Hematopoietic multipotent progenitor cell treated with erythropoietin and hydrocortisone succinate and interleukin-3 and kit ligand, for 17 days (in vitro differentiated cells): ENCODE results near the gene RFX1.
"Not testable (repeated sequence)": the region's sequence is repeated elsewhere in the genome, so short reads cannot be mapped to it uniquely, and the experiment has no call there.

Experiments
- DNase-seq: peaks from one replicate; pipeline ENCODE4 v3.0.0-alpha.2; 2015; ENCODE audit warnings: low spot score

RFX1 gene

GRCh38 chr19:13979244-13979615 lies 26.9 kb downstream of the RFX1 start:
- DNase-seq, result no peak

GRCh38 chr19:13978351-13979243 lies 27.5 kb downstream of the RFX1 start:
- DNase-seq, result no peak

- no peak for DNase-seq
Measured at GRCh38 chr19:13977803-13978202, 28.3 kb downstream of the RFX1 start.

- no peak for DNase-seq
Measured at GRCh38 chr19:13976446-13976845, 29.7 kb downstream of the RFX1 start.

GRCh38 chr19:13975870-13976269 lies 30.2 kb downstream of the RFX1 start:
- no peak for DNase-seq

GRCh38 chr19:13974073-13974472 lies 32.0 kb downstream of the RFX1 start:
- DNase-seq, result no peak

GRCh38 chr19:13973479-13973878 lies 32.6 kb downstream of the RFX1 start:
- DNase-seq, result not testable (repeated sequence)

- DNase-seq, result no peak
Measured at GRCh38 chr19:13972368-13973155, 33.6 kb downstream of the RFX1 start.

GRCh38 chr19:13971868-13972267 lies 34.3 kb downstream of the RFX1 start:
- DNase-seq, result not testable (repeated sequence)

- DNase-seq, result no peak
Measured at GRCh38 chr19:13969897-13970296, 36.2 kb downstream of the RFX1 start.

- no peak for DNase-seq
Measured at GRCh38 chr19:13968999-13969398, 37.1 kb downstream of the RFX1 start.

GRCh38 chr19:13968383-13968935 lies 37.7 kb downstream of the RFX1 start:
- DNase-seq, result no peak

- not testable (repeated sequence) for DNase-seq
Measured at GRCh38 chr19:13967206-13967605, 38.9 kb downstream of the RFX1 start.

GRCh38 chr19:13966684-13967128 lies 39.4 kb downstream of the RFX1 start:
- DNase-seq, result no peak

GRCh38 chr19:13965926-13966683 lies 40.0 kb downstream of the RFX1 start:
- DNase-seq, result no peak

GRCh38 chr19:13965377-13965896 lies 40.7 kb downstream of the RFX1 start:
- no peak for DNase-seq

- no peak for DNase-seq
Measured at GRCh38 chr19:13964776-13965175, 41.3 kb downstream of the RFX1 start.

- no peak for DNase-seq
Measured at GRCh38 chr19:13963603-13964105, 42.5 kb downstream of the RFX1 start.

GRCh38 chr19:13962699-13963602 lies 43.2 kb downstream of the RFX1 start:
- no peak for DNase-seq
